Amniotic stem cell (primary cell): Measurements from ENCODE around the gene GSTP1.
A peak's percentile ranks its signal among the peaks of the same experiment; 100 is the strongest.
"Not testable (repeated sequence)": the region's sequence is repeated elsewhere in the genome, so short reads cannot be mapped to it uniquely, and the experiment has no call there.

ENCODE experiments used
- DNase-seq: peaks from one replicate; lab custom pipeline; 2025; lab: John Stamatoyannopoulos, UW

The GSTP1 gene

GRCh38 chr11:67597963-67598362, 14.4 kb downstream of the GSTP1 start:
- not testable (repeated sequence) for DNase-seq

DNA sequence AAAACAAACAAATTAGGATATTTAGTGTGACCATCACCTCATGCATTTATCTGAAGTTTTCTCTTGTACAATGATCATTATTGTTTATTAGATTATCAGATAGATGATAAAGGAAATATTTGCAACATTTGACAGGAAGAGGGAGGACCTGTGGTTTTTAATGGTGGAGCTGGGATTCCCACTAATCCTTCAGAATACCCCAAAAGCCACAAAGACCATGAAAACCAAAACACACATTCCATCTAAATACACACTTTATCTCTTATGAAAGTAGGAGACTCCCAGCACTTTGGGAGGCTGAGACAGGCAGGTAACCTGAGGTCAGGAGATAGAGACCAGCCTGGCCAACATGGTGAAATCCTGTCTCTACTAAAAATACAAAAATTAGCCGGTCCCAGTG, 15.5 kb downstream of the GSTP1 start:
- DNase-seq, result no peak

DNA sequence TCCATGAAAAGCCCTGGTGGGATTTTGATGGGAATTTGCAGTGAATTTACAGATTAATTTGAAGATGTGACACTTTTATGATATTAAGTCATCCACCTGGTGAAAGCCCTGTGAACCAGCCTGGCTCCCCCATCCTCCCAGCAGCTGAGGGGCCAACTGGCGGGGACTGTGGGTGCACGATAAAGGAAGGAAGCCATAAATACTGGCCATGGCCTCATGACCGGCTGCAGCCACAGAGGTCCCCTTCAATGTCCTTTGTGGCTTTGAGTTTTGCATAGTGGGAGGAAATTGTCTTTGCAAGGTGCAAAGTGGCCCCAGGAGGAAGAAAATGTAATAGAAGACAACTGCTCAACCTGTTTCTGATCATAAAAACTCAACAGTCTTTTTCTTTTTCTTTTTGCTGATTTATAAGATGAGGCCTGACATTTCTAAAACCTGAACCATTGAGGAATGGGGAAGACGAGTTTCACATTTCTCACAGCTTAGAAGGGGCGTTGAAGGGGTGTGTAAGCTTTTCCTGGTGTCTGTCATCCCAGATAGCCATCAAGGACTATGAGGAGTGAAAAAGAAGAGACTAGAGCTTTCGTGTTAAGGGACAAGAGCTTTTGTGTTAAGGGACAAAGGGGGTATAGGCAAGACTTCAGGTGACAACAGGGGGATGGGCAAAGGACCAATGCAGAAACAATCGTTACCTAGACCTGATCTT, 16.9 kb downstream of the GSTP1 start:
- no peak for DNase-seq

DNA sequence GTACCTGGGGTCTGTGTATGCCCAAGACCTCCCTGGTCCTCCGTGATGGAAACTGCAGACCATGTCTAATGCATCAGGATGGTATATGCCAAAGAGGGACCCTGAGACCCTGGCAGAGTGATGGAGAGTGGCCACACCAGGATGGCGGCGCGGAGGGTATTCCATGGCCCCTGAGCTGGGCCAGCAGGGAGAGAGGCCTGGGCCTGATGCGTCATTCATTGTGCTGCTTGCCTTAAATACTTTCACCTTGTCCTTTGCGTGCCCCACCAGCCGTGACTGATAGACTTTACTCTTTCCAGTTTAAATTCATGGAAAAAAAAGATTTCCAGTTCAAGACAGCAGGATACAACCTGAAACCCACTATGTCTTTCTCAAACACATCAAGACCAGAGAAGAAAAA, 17.5 kb downstream of the GSTP1 start:
- no peak for DNase-seq

- not testable (repeated sequence) for DNase-seq
These were observed 20.5 kb downstream of the GSTP1 start for GRCh38 chr11:67604119-67604518.

GRCh38 chr11:67604815-67605214, 21.2 kb downstream of the GSTP1 start:
- no peak for DNase-seq

DNA sequence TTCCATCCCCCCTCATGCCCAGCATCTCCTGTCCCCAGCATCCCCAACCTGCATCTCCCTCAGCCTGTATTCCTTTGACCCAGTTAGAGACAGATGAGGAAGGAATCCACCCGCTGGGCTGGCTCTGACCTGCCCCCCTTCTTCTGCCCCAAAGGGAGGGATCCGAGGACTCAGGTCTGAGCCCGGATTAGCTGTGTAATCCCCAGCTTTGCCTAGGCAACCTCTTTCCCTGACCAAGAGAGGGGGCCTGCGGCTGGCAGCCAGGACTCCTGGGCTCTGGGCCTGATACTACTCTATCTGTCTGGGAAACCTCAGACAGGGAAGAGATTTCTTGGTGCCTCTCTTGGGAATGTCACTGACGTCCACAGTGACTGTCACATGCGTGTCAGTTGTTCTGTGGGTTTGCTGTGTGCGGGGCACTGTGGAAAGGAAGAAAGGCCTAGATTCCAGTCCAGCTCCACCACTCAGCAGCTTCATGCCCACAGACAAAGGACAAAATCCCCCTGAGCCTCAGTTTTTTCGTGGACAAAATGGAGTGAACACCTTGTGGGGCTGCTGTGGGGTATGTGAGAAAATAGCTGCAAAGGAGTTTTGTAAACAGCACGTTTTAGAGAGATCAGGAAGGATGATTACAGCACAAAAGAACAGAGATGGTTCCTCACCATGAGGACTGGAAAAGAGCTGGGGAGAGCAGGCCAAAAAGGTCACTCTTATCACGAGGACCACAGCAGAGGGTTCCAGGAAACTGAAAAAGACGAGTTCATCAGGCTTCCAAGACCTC, 21.8 kb downstream of the GSTP1 start:
- no peak for DNase-seq

GRCh38 chr11:67606093-67606491, 22.5 kb downstream of the GSTP1 start:
- DNase-seq, result no peak

- DNase-seq, result peak; percentile 76
These were observed 23.1 kb downstream of the GSTP1 start, which contains the start of gene NDUFV1 for GRCh38 chr11:67606492-67607295. NDUFV1 (plus strand) TSS chr11:67606936; CDS start chr11:67607005, 69 bp downstream.

GRCh38 chr11:67607507-67607906, 23.9 kb downstream of the GSTP1 start:
- DNase-seq, result no peak

DNA sequence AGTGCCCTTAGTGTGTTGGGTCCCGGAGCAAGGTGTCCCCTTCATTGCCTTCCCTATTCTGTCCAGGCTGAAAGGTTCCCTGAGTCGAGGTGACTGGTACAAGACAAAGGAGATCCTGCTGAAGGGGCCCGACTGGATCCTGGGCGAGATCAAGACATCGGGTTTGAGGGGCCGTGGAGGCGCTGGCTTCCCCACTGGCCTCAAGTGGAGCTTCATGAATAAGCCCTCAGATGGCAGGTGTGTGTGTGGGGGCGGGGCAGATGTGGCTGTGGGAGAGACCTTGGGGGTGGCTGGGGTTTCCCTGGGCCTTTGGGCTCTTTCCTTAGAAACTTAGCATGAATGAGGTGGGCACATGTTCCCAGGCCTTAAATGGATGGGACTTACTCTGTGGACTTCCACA, 24.9 kb downstream of the GSTP1 start:
- DNase-seq, result no peak

DNA sequence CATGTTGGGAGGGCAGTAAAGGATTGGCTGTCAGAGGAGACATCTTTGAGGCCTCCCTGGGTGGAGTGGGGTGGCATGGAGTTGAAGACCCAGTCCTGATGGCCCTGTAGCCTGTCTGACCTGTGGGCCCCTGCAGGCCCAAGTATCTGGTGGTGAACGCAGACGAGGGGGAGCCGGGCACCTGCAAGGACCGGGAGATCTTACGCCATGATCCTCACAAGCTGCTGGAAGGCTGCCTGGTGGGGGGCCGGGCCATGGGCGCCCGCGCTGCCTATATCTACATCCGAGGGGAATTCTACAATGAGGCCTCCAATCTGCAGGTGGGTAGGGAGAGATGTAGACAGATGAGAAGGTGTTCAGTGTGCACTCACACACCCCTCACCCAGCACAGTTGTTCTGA, 25.7 kb downstream of the GSTP1 start:
- DNase-seq, result no peak

DNA sequence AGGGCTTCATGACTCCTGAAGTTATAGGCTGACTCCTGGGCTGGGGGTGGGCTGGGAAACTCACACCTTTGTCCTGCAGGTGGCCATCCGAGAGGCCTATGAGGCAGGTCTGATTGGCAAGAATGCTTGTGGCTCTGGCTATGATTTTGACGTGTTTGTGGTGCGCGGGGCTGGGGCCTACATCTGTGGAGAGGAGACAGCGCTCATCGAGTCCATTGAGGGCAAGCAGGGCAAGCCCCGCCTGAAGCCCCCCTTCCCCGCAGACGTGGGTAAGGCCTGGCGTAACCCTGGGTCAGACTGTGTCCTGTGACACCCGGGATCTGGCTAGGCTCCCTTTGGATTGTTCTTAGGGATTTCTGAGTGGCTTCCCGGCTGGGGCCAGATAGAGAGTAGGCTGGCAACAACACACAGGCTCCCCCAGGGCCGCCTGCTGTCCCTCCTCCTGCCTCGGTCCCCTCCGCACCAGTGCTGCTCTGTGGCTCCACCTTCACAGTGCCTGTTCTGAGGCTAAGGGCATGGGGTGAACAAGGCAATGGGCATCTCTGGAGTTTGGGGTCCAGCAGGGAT, 26.8 kb downstream of the GSTP1 start:
- DNase-seq, result no peak

DNA sequence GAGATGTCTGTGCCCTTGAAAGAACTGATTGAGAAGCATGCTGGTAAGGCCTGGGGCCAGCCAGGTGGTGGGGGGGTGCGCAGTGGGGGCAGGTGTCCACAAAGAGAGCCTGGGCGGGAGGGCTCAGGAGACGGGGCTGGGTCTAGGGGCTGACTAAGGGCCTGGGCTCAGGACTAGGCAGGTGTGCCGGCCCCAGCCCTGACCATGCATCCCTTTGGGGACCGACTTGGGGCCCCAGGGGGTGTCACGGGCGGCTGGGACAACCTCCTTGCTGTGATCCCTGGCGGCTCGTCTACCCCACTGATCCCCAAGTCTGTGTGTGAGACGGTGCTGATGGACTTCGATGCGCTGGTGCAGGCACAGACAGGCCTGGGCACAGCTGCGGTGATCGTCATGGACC, 27.6 kb downstream of the GSTP1 start:
- no peak for DNase-seq

GRCh38 chr11:67611704-67612587, 28.3 kb downstream of the GSTP1 start:
- DNase-seq, result no peak

GRCh38 chr11:67612751-67613150, 29.1 kb downstream of the GSTP1 start:
- no peak for DNase-seq

GRCh38 chr11:67613313-67613959, 29.8 kb downstream of the GSTP1 start:
- no peak for DNase-seq

- DNase-seq, result no peak
These were observed 30.5 kb downstream of the GSTP1 start for GRCh38 chr11:67613960-67614715.

DNA sequence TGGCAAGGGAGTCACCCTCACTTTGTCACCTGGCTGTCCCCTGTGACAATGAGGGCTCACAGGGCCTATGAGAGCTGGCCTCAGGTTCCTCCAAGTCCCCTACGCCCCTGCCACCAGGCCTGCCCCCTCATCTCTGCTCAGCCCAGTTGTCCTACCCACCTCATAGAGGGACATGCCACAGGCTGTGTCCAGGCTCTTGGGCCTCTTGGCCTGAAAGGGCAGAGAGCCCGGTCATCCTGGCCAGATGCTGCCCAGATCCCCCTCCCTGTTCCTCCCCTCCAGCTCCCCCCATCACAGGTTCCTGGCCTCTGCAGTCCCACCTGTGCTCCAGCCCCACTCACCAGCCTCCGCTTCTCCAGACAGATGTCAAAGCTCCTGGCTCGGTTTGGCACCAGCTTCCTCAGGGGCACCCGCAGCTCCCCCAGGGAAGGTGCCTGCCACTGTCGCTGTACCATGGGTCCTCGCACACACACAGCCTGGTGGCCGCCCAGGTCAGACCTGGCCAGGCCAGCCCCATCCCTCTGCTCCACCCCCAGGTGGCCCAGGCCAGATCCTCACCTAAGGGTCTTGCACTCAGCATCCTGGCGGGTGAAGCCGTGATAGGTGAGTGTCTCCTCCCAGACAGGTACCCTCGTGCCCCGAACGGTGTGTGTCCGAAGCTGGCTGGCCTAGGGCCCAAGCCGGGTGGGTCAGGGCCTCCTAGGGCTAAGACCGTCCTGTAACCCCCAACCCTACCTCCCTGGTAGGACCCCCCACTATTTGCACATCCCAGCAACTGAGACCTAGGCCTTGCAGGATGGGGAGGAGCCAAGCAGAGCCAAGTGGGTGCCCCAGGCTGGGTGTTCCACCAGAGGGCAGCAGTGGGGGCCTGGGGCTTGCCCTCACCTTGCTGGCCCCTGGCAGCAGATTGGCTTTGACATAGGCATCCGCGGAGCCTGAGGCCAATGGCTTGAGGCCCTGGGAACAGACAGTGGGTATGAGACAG, 31.4 kb downstream of the GSTP1 start:
- no peak for DNase-seq
